ENCODE measurements around the gene ST3GAL3. TPM values are rescaled to one million over a fixed set of nuclear protein-coding genes. Genes with fewer than 3 reads are reported as not detected.

The ST3GAL3 gene
- total and polyA plus RNA-seq, 10 of the 15 experiments (the other 5 are each of a cell fraction or from before 2014, with no cell fraction given): 1.2 to 19.3 (median 11.0) TPM

GRCh38 chr1:43974443-43975248 lies 267.3 kb downstream of the ST3GAL3 start, which contains the start of gene ATP6V0B (continued):
- peak; percentile 62 for TF ChIP-seq PRDM15 (CRISPR knock-in tag; IDR thresholded peaks at IDR 0.05)
- TF ChIP-seq HCFC1 (IDR thresholded peaks at IDR 0.05; ENCODE audit: low read length): peak; percentile 92
- no peak for TF ChIP-seq FOXK2 (IDR thresholded peaks at IDR 0.05)
- no peak for TF ChIP-seq ZNF274 (IDR thresholded peaks at IDR 0.05; ENCODE audit: insufficient read depth, insufficient read length)
- TF ChIP-seq CREM (IDR thresholded peaks at IDR 0.05; ENCODE audit: low read depth): peak; percentile 97
- no peak for TF ChIP-seq ATF2 (IDR thresholded peaks at IDR 0.05; ENCODE audit: low read length)
- TF ChIP-seq JUNB (IDR thresholded peaks at IDR 0.05): no peak
- TF ChIP-seq ZBTB40 (IDR thresholded peaks at IDR 0.05; ENCODE audit: borderline replicate concordance): peak; percentile 37; the same call in 1 of the 2 replicates
- no peak for TF ChIP-seq FOXM1 (IDR thresholded peaks at IDR 0.05; ENCODE audit: low read depth, low read length)
- TF ChIP-seq SRF (IDR thresholded peaks at IDR 0.05; ENCODE audit: low read depth in 2 of 2, low read length in 2 of 2): peak in 1 of 2 experiments; percentile 30; a peak in 2 of 4 replicates
- TF ChIP-seq BCLAF1 (IDR thresholded peaks at IDR 0.05): no peak
- TF ChIP-seq RCOR1 (conservative IDR thresholded peaks at IDR 0.05; ENCODE audit: low read depth, low read length): no peak
- no peak for TF ChIP-seq E2F8 (IDR thresholded peaks at IDR 0.05; ENCODE audit: low read depth, partially characterized antibody)
- TF ChIP-seq ZNF622 (IDR thresholded peaks at IDR 0.05): no peak

Data from GM12878 (cell line).